ENCODE measurements around the gene IPO8. TPM values are rescaled to one million over a fixed set of nuclear protein-coding genes. Genes with fewer than 3 reads are reported as not detected.

The IPO8 gene
- total and polyA plus RNA-seq, 2 of the 8 experiments (the other 6 are each of a cell fraction or from before 2014, with no cell fraction given), result 7.2 to 59.8 TPM

GRCh38 chr12:30661210-30661609, 34.5 kb downstream of the IPO8 start:
- H2BK120ac ChIP-seq (replicated peaks; ENCODE audit: low read depth, low read length), result no peak overlapping the region
- FAIRE-seq (no peak), DNase-seq (ENCODE audit: low read depth in 1 of 2, low spot score in 2 of 2) (no peak)
- no peak overlapping the region for H3K14ac ChIP-seq (ENCODE audit: insufficient read length)
- H4K8ac ChIP-seq (ENCODE audit: extremely low read depth, insufficient read depth, low read length), result no peak overlapping the region
- no peak overlapping the region for H2AFZ ChIP-seq (ENCODE audit: low read length)
- H3K4ac ChIP-seq (replicated peaks; ENCODE audit: insufficient read length, low read depth, low read length), result no peak overlapping the region
- H2BK12ac ChIP-seq (ENCODE audit: low read depth, low read length), result no peak overlapping the region
- no peak overlapping the region for H3K56ac ChIP-seq (replicated peaks; ENCODE audit: insufficient read length, low read depth, low read length)
- H2BK15ac ChIP-seq (ENCODE audit: low read length), result no peak overlapping the region
- no peak overlapping the region for H4K5ac ChIP-seq (ENCODE audit: insufficient read length, low read depth, low read length)
- H3K4me1 ChIP-seq (replicated peaks in 1 of 4; ENCODE audit: control insufficient read depth in 3 of 4, insufficient read depth in 4 of 4, low read length in 3 of 4), result no peaks in the 10 kb centered on the region
- no peak overlapping the region for H2BK20ac ChIP-seq (ENCODE audit: low read length)
- no peaks in the 10 kb centered on the region for H3K23me2 ChIP-seq (ENCODE audit: low read depth, low read length)
- no peak overlapping the region for H2AK5ac ChIP-seq (ENCODE audit: low read depth, low read length)
- H3K9ac ChIP-seq (replicated peaks in 1 of 4; ENCODE audit: extremely low read depth in 1 of 4, low read depth in 3 of 4, low read length in 3 of 4), result no peak overlapping the region
- no peaks in the 10 kb centered on the region for H3K79me2 ChIP-seq (ENCODE audit: control insufficient read depth in 1 of 2, insufficient read depth in 2 of 2, low read length in 2 of 2)
- no peak overlapping the region for H4K91ac ChIP-seq (replicated peaks; ENCODE audit: insufficient read length, low read length)
- no peak overlapping the region for H3K18ac ChIP-seq (ENCODE audit: extremely low read depth, low read length)
- peaks cover 0 to 21% (median 3%) of the 10 kb centered on the region in 4 experiments; a peak in 4 of 8 replicates for H3K36me3 ChIP-seq (ENCODE audit: control insufficient read depth in 2 of 4, insufficient read depth in 4 of 4, low read length in 3 of 4)
- no peaks in the 10 kb centered on the region for H4K20me1 ChIP-seq (replicated peaks in 1 of 2; ENCODE audit: control insufficient read depth in 1 of 2, insufficient read depth in 2 of 2, low read length in 2 of 2)
- no peaks in the 10 kb centered on the region for H3K27me3 ChIP-seq (replicated peaks in 1 of 4; ENCODE audit: control insufficient read depth in 3 of 4, extremely low read depth in 1 of 4, insufficient read depth in 3 of 4, low read length in 3 of 4)
- ChIA-PET POLR2A (ENCODE audit: partially characterized antibody) (no interaction called here), CTCF (ENCODE audit: partially characterized antibody) (interaction anchor here (0.9 kb wide), 1 partner anchor 325 kb away, joined by 3 read pairs; no protein-coding TSS in a partner anchor)
- H2BK5ac ChIP-seq (ENCODE audit: low read depth, low read length), result no peak overlapping the region
- no peak overlapping the region for H3K27ac ChIP-seq (ENCODE audit: low read depth, low read length)
- H3K79me1 ChIP-seq (ENCODE audit: low read depth, low read length), result no peaks in the 10 kb centered on the region
- no peak overlapping the region for H3K23ac ChIP-seq (ENCODE audit: insufficient read length)
- no peak overlapping the region for H3K4me2 ChIP-seq (ENCODE audit: insufficient read depth in 1 of 2, low read depth in 2 of 2, low read length in 2 of 2)
- 68% methylated on average over 4 of the region's 4 CpGs; no CpG with 5 or more reads in 1 of the 2 experiments for WGBS, 2 experiments (ENCODE audit: extremely low coverage in 1 of 2, insufficient coverage in 1 of 2, insufficient read length in 1 of 2, insufficient replicate concordance in 2 of 2, low coverage in 1 of 2, low lambda C conversion rate in 2 of 2, missing lambda C conversion rate in 1 of 2)
- H3K9me3 ChIP-seq (ENCODE audit: insufficient read depth in 2 of 2, low read depth in 1 of 2, low read length in 1 of 2), result no peaks in the 10 kb centered on the region
- H3K4me3 ChIP-seq (ENCODE audit: extremely low read depth in 1 of 4, insufficient read depth in 2 of 4, low read depth in 3 of 4, low read length in 4 of 4), result no peak overlapping the region
- TF ChIP-seq POU5F1 (IDR thresholded peaks at IDR 0.05; ENCODE audit: low read depth, low read length) (no peak), POLR2A (IDR thresholded peaks at IDR 0.05; ENCODE audit: control extremely low read depth in 1 of 2, low read depth in 2 of 2, low read length in 2 of 2) (no peak), EGR1 (IDR thresholded peaks at IDR 0.05; ENCODE audit: borderline replicate concordance, low read depth, low read length) (no peak), GTF2F1 (IDR thresholded peaks at IDR 0.05; ENCODE audit: borderline replicate concordance, low read depth, low read length) (no peak), CEBPB (IDR thresholded peaks at IDR 0.05; ENCODE audit: low read depth, low read length) (no peak), BCL11A (IDR thresholded peaks at IDR 0.05; ENCODE audit: low read depth in 2 of 2, low read length in 2 of 2) (no peak), TEAD4 (IDR thresholded peaks at IDR 0.05; ENCODE audit: low read depth, low read length) (no peak), ATF3 (IDR thresholded peaks at IDR 0.05; ENCODE audit: insufficient read depth, low read depth, low read length) (no peak), TAF1 (IDR thresholded peaks at IDR 0.05; ENCODE audit: low read depth, low read length) (no peak), ASH2L (IDR thresholded peaks at IDR 0.05; ENCODE audit: low read length) (no peak), YY1 (IDR thresholded peaks at IDR 0.05; ENCODE audit: low read depth, low read length) (no peak), RAD21 (IDR thresholded peaks at IDR 0.05 in 1 of 2, conservative IDR thresholded peaks at IDR 0.05 in 1 of 2; ENCODE audit: low read depth in 2 of 2, low read length in 2 of 2) (no peak), SIN3A (conservative IDR thresholded peaks at IDR 0.05 in 1 of 2, IDR thresholded peaks at IDR 0.05 in 1 of 2; ENCODE audit: low read depth in 1 of 2, low read length in 2 of 2) (no peak), BACH1 (IDR thresholded peaks at IDR 0.05; ENCODE audit: low read length) (no peak), SIX5 (IDR thresholded peaks at IDR 0.05; ENCODE audit: low read depth, low read length) (no peak), SP2 (IDR thresholded peaks at IDR 0.05; ENCODE audit: low read length) (no peak)
